Esophagus squamous epithelium (tissue), 4 donors: ENCODE measurements around the gene CCR5AS.

ENCODE experiments used
- POLR2A ChIP-seq, 4 donors: fragments of 450-650 bp; IDR thresholded peaks; one replicate each; pipeline ENCODE4 v1.6.1; 2017; ENCODE audit warnings: antibody characterized with exemption in 4 of 4, mild to moderate bottlenecking in 4 of 4, moderate library complexity in 3 of 4
- TF ChIP-seq, protein P1 (sequence below), 6 experiments: fragments of 450-650 bp in 4 of 6; fragments of 200-600 bp in 2 of 6; sonication (generic) in 2 of 6; IDR thresholded peaks; one replicate each; pipeline ENCODE4 v1.5.1; 2016 to 2019; ENCODE audit warnings: antibody characterized with exemption in 6 of 6, mild to moderate bottlenecking in 4 of 6, moderate library complexity in 4 of 6

DNA sequence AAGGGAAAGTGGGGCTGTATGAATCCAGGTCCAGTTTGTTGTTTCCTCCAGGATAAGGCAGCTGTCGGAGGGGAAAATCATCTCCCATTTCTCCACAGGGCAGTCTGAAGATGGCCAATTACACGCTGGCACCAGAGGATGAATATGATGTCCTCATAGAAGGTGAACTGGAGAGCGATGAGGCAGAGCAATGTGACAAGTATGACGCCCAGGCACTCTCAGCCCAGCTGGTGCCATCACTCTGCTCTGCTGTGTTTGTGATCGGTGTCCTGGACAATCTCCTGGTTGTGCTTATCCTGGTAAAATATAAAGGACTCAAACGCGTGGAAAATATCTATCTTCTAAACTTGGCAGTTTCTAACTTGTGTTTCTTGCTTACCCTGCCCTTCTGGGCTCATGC is 1.1 kb upstream of the CCR5AS start:
- TF ChIP-seq POLR2A (IDR thresholded peaks at IDR 0.05): no peak
- TF ChIP-seq, protein P1, sequence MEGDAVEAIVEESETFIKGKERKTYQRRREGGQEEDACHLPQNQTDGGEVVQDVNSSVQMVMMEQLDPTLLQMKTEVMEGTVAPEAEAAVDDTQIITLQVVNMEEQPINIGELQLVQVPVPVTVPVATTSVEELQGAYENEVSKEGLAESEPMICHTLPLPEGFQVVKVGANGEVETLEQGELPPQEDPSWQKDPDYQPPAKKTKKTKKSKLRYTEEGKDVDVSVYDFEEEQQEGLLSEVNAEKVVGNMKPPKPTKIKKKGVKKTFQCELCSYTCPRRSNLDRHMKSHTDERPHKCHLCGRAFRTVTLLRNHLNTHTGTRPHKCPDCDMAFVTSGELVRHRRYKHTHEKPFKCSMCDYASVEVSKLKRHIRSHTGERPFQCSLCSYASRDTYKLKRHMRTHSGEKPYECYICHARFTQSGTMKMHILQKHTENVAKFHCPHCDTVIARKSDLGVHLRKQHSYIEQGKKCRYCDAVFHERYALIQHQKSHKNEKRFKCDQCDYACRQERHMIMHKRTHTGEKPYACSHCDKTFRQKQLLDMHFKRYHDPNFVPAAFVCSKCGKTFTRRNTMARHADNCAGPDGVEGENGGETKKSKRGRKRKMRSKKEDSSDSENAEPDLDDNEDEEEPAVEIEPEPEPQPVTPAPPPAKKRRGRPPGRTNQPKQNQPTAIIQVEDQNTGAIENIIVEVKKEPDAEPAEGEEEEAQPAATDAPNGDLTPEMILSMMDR (IDR thresholded peaks at IDR 0.05): no peak
